ENCODE results near the gene PYDC2. TPM values are rescaled to one million over a fixed set of nuclear protein-coding genes. Genes with fewer than 3 reads are reported as not detected.

Gene PYDC2
- total and polyA plus RNA-seq, 2 of the 8 experiments (the other 6 are each of a cell fraction or from before 2014, with no cell fraction given): not detected

GRCh38 chr3:191428177-191428576 lies 32.8 kb upstream of the PYDC2 start (continued):
- no peak for TF ChIP-seq GTF2F1 (IDR thresholded peaks at IDR 0.05; ENCODE audit: borderline replicate concordance, low read depth, low read length)
- no peak for TF ChIP-seq TBP (IDR thresholded peaks at IDR 0.05; ENCODE audit: low read depth, low read length)
- TF ChIP-seq ATF3 (IDR thresholded peaks at IDR 0.05; ENCODE audit: insufficient read depth, low read depth, low read length): no peak

Measured in H1 (cell line).